Endothelial cell (in vitro differentiated cells): Measurements from ENCODE around the gene LSM2. TPM values are rescaled to one million over a fixed set of nuclear protein-coding genes. Genes with fewer than 3 reads are reported as not detected.
"Not testable (repeated sequence)": the region's sequence is repeated elsewhere in the genome, so short reads cannot be mapped to it uniquely, and the experiment has no call there.

Experiments
- DNase-seq: peaks from one replicate; pipeline ENCODE4 v3.0.0; 2021; ENCODE audit warnings: low spot score
- H3K27ac Mint-ChIP-seq: one replicate; pipeline ENCODE4 v1.8.0; 2021; ENCODE audit warnings: mixed read lengths, inconsistent platforms; ENCODE audit not compliant: unreplicated experiment
- H3K27me3 Mint-ChIP-seq: one replicate; pipeline ENCODE4 v1.8.0; 2021; ENCODE audit warnings: mild to moderate bottlenecking, moderate library complexity, mixed read lengths, inconsistent platforms; ENCODE audit not compliant: unreplicated experiment
- H3K36me3 Mint-ChIP-seq: one replicate; pipeline ENCODE4 v1.8.0; 2021; ENCODE audit warnings: mild to moderate bottlenecking, low read depth, mixed read lengths, inconsistent platforms; ENCODE audit not compliant: unreplicated experiment
- H3K4me1 Mint-ChIP-seq: one replicate; pipeline ENCODE4 v1.8.0; 2021; ENCODE audit warnings: mild to moderate bottlenecking, mixed read lengths, inconsistent platforms; ENCODE audit not compliant: unreplicated experiment
- H3K4me3 Mint-ChIP-seq: one replicate; pipeline ENCODE4 v1.8.0; 2021; ENCODE audit warnings: mild to moderate bottlenecking, mixed read lengths, inconsistent platforms; ENCODE audit not compliant: unreplicated experiment
- H3K9me3 Mint-ChIP-seq: one replicate; pipeline ENCODE4 v1.8.0; 2021; ENCODE audit warnings: mixed read lengths, inconsistent platforms; ENCODE audit not compliant: unreplicated experiment
- CTCF ChIP-seq: fragments of 200-600 bp; sonication (generic); IDR thresholded peaks from one replicate; pipeline ENCODE4 v1.5.0; 2021; ENCODE audit warnings: antibody characterized with exemption; ENCODE audit not compliant: unreplicated experiment
- total RNA-seq: library from RNA; stranded (reverse); fragmentation: NEBNext Ultra II Directional; extraction: Animal tissue kit (Norgen Biotek cat#: 25700); gene quantifications from one replicate; pipeline ENCODE4 v1.2.1, GENCODE V29; 2021; ENCODE audit not compliant: unreplicated experiment

LSM2 gene
- total RNA-seq, 1 donor from 2014 or later = 57.1 TPM

DNA sequence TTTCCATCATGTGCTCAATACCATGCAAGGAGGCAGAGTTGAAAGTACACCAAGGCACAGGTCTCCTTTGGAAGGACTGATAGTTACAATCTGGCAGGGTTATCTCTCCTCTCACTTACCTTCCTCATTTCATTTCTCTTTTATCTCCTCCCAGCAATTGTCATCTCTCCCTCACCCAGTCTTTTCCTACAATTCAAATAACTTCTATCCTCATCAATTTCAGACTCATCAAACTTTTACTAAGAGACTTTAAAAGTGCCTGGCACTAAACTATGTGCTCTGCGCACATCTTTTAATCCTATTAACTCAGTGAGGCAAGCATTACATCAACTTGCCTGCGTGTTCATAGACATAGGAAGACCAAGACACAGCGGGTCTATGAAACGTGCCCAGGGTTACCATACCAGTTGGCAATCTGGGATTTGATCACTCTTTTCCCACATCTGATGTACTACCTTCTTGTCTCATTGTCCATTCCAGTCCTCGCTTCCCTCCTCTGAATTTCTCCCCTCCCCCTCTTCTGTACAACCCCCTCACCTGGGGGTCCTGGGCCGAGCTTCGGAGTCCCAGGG, 12.4 kb downstream of the LSM2 start:
- peaks cover 8% of the 10 kb centered on the region for H3K27me3 Mint-ChIP-seq
- H3K36me3 Mint-ChIP-seq = peaks cover 12% of the 10 kb centered on the region
- no peak for TF ChIP-seq CTCF
- no peak for DNase-seq
- peak overlapping the region; percentile 20 for H3K27ac Mint-ChIP-seq
- no peaks in the 10 kb centered on the region for H3K9me3 Mint-ChIP-seq
- peaks cover 19% of the 10 kb centered on the region for H3K4me1 Mint-ChIP-seq
- H3K4me3 Mint-ChIP-seq = peak overlapping the region; percentile 83

DNA sequence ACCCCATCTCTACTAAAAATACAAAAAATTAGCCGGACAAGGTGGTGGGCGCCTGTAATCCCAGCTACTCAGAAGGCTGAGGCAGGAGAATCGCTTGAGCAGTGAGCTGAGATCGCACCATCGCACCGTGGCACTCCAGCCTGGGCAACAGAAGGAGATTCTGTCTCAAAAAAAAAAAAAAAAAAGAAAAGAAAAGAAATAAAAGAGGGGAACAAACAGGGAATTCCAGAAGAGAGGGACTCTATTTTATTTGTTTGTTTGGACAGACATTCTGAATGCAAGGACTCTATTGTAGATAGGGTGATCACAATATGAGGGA, 12.9 kb downstream of the LSM2 start:
- Mint-ChIP-seq H3K4me3 (peak overlapping the region; percentile 83), H3K4me1 (peaks cover 19% of the 10 kb centered on the region), H3K36me3 (peaks cover 12% of the 10 kb centered on the region)
- not testable (repeated sequence) for H3K27me3 Mint-ChIP-seq, H3K9me3 Mint-ChIP-seq, H3K27ac Mint-ChIP-seq, DNase-seq

DNA sequence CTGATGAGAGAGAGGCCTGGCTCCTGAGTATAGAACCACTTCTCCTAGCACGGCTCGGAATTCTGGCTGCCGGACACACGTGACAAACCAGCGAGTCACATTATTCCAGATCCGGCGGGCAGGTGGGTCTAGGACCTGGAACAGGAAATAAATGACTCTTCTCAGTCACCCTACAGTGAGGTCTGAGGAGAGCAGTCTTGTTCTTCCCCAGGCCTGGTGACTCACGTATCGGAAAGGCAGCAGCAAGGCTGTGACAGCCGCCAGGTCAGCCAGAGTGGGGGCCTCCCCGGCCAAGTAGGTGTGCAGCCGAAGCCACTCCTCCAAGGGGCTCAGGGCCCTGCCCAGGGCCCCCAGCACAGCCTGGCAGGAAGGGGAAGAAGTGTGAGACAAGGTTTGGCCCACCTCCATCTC, 14.0 kb downstream of the LSM2 start:
- no peak for TF ChIP-seq CTCF
- Mint-ChIP-seq H3K4me3 (no peak overlapping the region), H3K9me3 (no peaks in the 10 kb centered on the region), H3K4me1 (peaks cover 18% of the 10 kb centered on the region), H3K27ac (no peak overlapping the region), H3K27me3 (peaks cover 8% of the 10 kb centered on the region), H3K36me3 (peaks cover 12% of the 10 kb centered on the region)
- no peak for DNase-seq

DNA sequence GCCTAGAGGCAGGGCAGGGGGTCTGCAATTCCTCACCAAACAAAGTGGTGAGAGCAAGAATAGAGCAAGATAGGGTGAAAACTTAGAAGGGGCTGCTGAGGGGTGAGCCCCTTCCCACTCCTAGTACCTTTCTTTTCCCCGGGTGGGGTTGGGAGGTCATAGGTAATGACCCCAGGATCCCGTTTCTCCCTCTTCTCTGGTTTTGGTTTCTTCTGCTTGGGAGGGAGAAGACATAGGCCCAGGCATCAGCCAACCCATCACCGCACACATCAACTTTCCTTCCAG, 14.7 kb downstream of the LSM2 start:
- Mint-ChIP-seq H3K27ac (no peak overlapping the region), H3K4me3 (no peak overlapping the region), H3K4me1 (peaks cover 15% of the 10 kb centered on the region), H3K27me3 (peaks cover 8% of the 10 kb centered on the region), H3K36me3 (peaks cover 11% of the 10 kb centered on the region), H3K9me3 (no peaks in the 10 kb centered on the region)
- DNase-seq = no peak
- TF ChIP-seq CTCF = no peak

DNA sequence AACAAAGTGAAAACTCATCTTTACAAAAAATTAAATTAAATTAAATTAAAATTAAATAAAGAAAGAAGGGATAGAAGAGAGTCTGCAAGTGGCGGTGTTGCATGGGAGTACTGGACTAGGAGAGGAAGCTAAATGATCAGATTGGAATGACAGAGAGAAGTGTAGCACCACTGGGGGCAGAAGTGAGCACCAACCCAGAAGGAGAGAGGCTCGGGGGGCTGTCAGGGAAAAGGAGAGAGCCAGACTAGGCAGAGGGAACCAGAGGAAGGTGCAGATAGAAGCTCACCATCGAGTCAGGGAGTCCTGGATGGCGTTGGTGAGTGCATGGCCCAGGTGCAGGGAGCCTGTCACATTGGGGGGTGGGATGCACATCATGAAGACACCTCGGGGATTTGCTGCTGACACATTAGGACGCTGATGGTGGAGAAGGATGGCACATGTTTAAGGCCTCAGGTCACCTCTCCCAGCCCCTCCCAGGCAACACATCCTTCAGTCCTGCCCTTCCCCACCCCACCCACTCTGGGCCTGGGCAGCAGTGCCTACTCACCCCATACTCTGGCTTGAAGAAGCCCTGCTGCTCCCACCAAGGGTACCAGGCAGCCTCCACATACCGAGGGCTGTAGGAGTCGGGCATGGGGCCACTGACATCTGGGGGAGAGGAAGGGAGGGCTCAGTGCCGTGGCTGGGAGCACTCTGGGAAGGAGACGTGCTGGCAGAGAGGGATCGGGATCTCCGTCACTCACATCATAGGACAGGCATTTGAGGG, 15.3 kb downstream of the LSM2 start:
- peaks cover 6% of the 10 kb centered on the region for H3K27me3 Mint-ChIP-seq
- H3K9me3 Mint-ChIP-seq = no peaks in the 10 kb centered on the region
- no peak for TF ChIP-seq CTCF
- peak overlapping the region; percentile 72 for H3K4me3 Mint-ChIP-seq
- DNase-seq = peak; percentile 70
- H3K4me1 Mint-ChIP-seq = peaks cover 13% of the 10 kb centered on the region
- H3K27ac Mint-ChIP-seq = no peak overlapping the region
- H3K36me3 Mint-ChIP-seq = peaks cover 8% of the 10 kb centered on the region
